CD4-positive, CD25-positive, alpha-beta regulatory T cell (primary cell): ENCODE measurements around the gene RAI14. TPM values are rescaled to one million over a fixed set of nuclear protein-coding genes. Genes with fewer than 3 reads are reported as not detected.

Experiments used
- ATAC-seq, 2 donors: fragments of 150-1000 bp; cut with Tn5 transposase; one replicate each; pipeline ENCODE4 v1.10.0; 2021; ENCODE audit warnings: low read depth in 2 of 2, moderate number of reproducible peaks in 2 of 2, moderate library complexity in 1 of 2
- DNase-seq, 3 donors: peaks; one replicate each; pipeline versions ENCODE4 v3.0.0 to v3.0.0-alpha.2; 2012 to 2022; ENCODE audit warnings: mixed read lengths in 1 of 3
- H3K27ac ChIP-seq: one replicate; pipeline ENCODE4 v1.7.0; 2013; ENCODE audit warnings: mild to moderate bottlenecking, low read length; ENCODE audit not compliant: insufficient read depth, poor library complexity, severe bottlenecking
- H3K27me3 ChIP-seq: one replicate; pipeline ENCODE4 v1.7.0; 2013; ENCODE audit warnings: low read length; ENCODE audit not compliant: control insufficient read depth, insufficient read depth
- H3K36me3 ChIP-seq: one replicate; pipeline ENCODE4 v1.7.0; 2013; ENCODE audit warnings: mild to moderate bottlenecking, low read length, moderate library complexity; ENCODE audit not compliant: control insufficient read depth, insufficient read depth
- H3K4me1 ChIP-seq: 2 replicates; pipeline ENCODE4 v1.7.0; 2013; ENCODE audit warnings: mild to moderate bottlenecking, low read length; ENCODE audit not compliant: insufficient read depth, control insufficient read depth, poor library complexity, severe bottlenecking
- H3K4me3 ChIP-seq: one replicate; pipeline ENCODE4 v1.7.0; 2013; ENCODE audit warnings: low read depth, mild to moderate bottlenecking, low read length, moderate library complexity
- H3K9me3 ChIP-seq, 2 experiments: 1 replicate in 1 of 2; 2 replicates in 1 of 2; pipeline ENCODE4 v1.7.0; 2013; ENCODE audit warnings: low read length in 2 of 2, mild to moderate bottlenecking in 1 of 2, moderate library complexity in 1 of 2; ENCODE audit not compliant: control insufficient read depth in 2 of 2
- H3K27ac Mint-ChIP-seq, 3 donors: one replicate each; pipeline ENCODE4 v1.8.0; 2020 to 2022; ENCODE audit warnings: mild to moderate bottlenecking in 3 of 3, mixed read lengths in 3 of 3, moderate library complexity in 2 of 3
- H3K27me3 Mint-ChIP-seq: one replicate; pipeline ENCODE4 v1.8.0; 2022; ENCODE audit warnings: mild to moderate bottlenecking, mixed read lengths
- H3K36me3 Mint-ChIP-seq: one replicate; pipeline ENCODE4 v1.8.0; 2020; ENCODE audit warnings: mixed read lengths
- H3K4me1 Mint-ChIP-seq, 4 donors: one replicate each; pipeline ENCODE4 v1.8.0; 2020 to 2022; ENCODE audit warnings: mixed read lengths in 4 of 4, mild to moderate bottlenecking in 1 of 4
- H3K4me3 Mint-ChIP-seq, 4 donors: one replicate each; pipeline ENCODE4 v1.8.0; 2020 to 2022; ENCODE audit warnings: mild to moderate bottlenecking in 4 of 4, mixed read lengths in 4 of 4, moderate library complexity in 3 of 4
- H3K9me3 Mint-ChIP-seq, 7 donors: one replicate each; pipeline ENCODE4 v1.8.0; 2020 to 2022; ENCODE audit warnings: mixed read lengths in 7 of 7, mild to moderate bottlenecking in 3 of 7, moderate library complexity in 2 of 7
- polyA plus RNA-seq, 4 donors: library from polyadenylated mRNA; unstranded; fragments of 300-500 nt; fragmentation: Illumina TruSeq; gene quantifications; one replicate each; pipeline ENCODE4 v1.2.3, GENCODE V29; 2021
- total RNA-seq: library from RNA; stranded (reverse); gene quantifications from one replicate; pipeline ENCODE4 v1.2.3, GENCODE V29; 2022

The RAI14 gene
- total and polyA plus RNA-seq, 5 donors from 2014 or later = 0.12 TPM; not detected in 4

GRCh38 chr5:34858790-34859189 lies 202.7 kb downstream of the RAI14 start:
- Histone ChIP-seq H3K27ac (no peak overlapping the region), H3K4me3 (no peak overlapping the region), H3K4me1 (no peaks in the 10 kb centered on the region), H3K9me3 (no peaks in the 10 kb centered on the region), H3K36me3 (no peaks in the 10 kb centered on the region), H3K27me3 (no peaks in the 10 kb centered on the region)
- peaks cover 16% of the 10 kb centered on the region for H3K27me3 Mint-ChIP-seq
- no peak for DNase-seq
- no peaks in the 10 kb centered on the region for H3K4me1 Mint-ChIP-seq
- ATAC-seq = no peak
- peaks cover 0 to 1% (median 0%) of the 10 kb centered on the region in 7 donors for H3K9me3 Mint-ChIP-seq
- H3K27ac Mint-ChIP-seq = no peak overlapping the region
- no peak overlapping the region for H3K4me3 Mint-ChIP-seq
- no peaks in the 10 kb centered on the region for H3K36me3 Mint-ChIP-seq

- Histone ChIP-seq H3K27ac (no peak overlapping the region), H3K9me3 (no peaks in the 10 kb centered on the region), H3K4me3 (no peak overlapping the region), H3K27me3 (no peaks in the 10 kb centered on the region), H3K4me1 (no peaks in the 10 kb centered on the region), H3K36me3 (no peaks in the 10 kb centered on the region)
- Mint-ChIP-seq H3K4me3 (no peak overlapping the region), H3K27me3 (peaks cover 21% of the 10 kb centered on the region), H3K27ac (no peak overlapping the region), H3K9me3 (peaks cover 0 to 1% (median 0%) of the 10 kb centered on the region in 7 donors), H3K36me3 (no peaks in the 10 kb centered on the region), H3K4me1 (no peaks in the 10 kb centered on the region)
- no peak for DNase-seq
- ATAC-seq = no peak
Observed at GRCh38 chr5:34859253-34859652, 203.1 kb downstream of the RAI14 start.

- H3K4me3 ChIP-seq = no peak overlapping the region
- Mint-ChIP-seq H3K36me3 (no peaks in the 10 kb centered on the region), H3K4me3 (no peak overlapping the region), H3K4me1 (no peaks in the 10 kb centered on the region), H3K27me3 (peaks cover 18% of the 10 kb centered on the region), H3K9me3 (peaks cover 0 to 1% (median 0%) of the 10 kb centered on the region in 7 donors), H3K27ac (no peak overlapping the region)
- ATAC-seq (no peak), DNase-seq (no peak)
- no peak overlapping the region for H3K27ac ChIP-seq
- no peaks in the 10 kb centered on the region for H3K9me3 ChIP-seq
- no peaks in the 10 kb centered on the region for H3K4me1 ChIP-seq
- no peaks in the 10 kb centered on the region for H3K36me3 ChIP-seq
- no peaks in the 10 kb centered on the region for H3K27me3 ChIP-seq
Observed at GRCh38 chr5:34863946-34864345, 207.8 kb downstream of the RAI14 start.

- H3K4me3 Mint-ChIP-seq = no peak overlapping the region
- H3K9me3 Mint-ChIP-seq = no peaks in the 10 kb centered on the region
- no peaks in the 10 kb centered on the region for H3K36me3 Mint-ChIP-seq
- peaks cover 26% of the 10 kb centered on the region for H3K27me3 Mint-ChIP-seq
- Histone ChIP-seq H3K4me3 (no peak overlapping the region), H3K27me3 (no peaks in the 10 kb centered on the region), H3K9me3 (no peaks in the 10 kb centered on the region), H3K36me3 (no peaks in the 10 kb centered on the region), H3K4me1 (no peaks in the 10 kb centered on the region), H3K27ac (no peak overlapping the region)
- no peak overlapping the region for H3K27ac Mint-ChIP-seq
- ATAC-seq (no peak), DNase-seq (no peak)
- H3K4me1 Mint-ChIP-seq = no peaks in the 10 kb centered on the region
Observed at GRCh38 chr5:34865091-34865490, 209.0 kb downstream of the RAI14 start.

GRCh38 chr5:34866989-34867471 lies 210.9 kb downstream of the RAI14 start:
- Mint-ChIP-seq H3K27ac (no peak overlapping the region), H3K27me3 (peaks cover 36% of the 10 kb centered on the region), H3K4me3 (no peak overlapping the region), H3K4me1 (no peaks in the 10 kb centered on the region), H3K9me3 (no peaks in the 10 kb centered on the region), H3K36me3 (no peaks in the 10 kb centered on the region)
- no peaks in the 10 kb centered on the region for H3K9me3 ChIP-seq
- H3K27me3 ChIP-seq = no peaks in the 10 kb centered on the region
- no peak overlapping the region for H3K27ac ChIP-seq
- H3K36me3 ChIP-seq = no peaks in the 10 kb centered on the region
- ATAC-seq (no peak), DNase-seq (no peak)
- no peak overlapping the region for H3K4me3 ChIP-seq
- H3K4me1 ChIP-seq = no peaks in the 10 kb centered on the region

GRCh38 chr5:34867660-34868059 lies 211.5 kb downstream of the RAI14 start:
- Mint-ChIP-seq H3K27me3 (peaks cover 31% of the 10 kb centered on the region), H3K4me3 (no peak overlapping the region), H3K36me3 (no peaks in the 10 kb centered on the region), H3K9me3 (no peaks in the 10 kb centered on the region), H3K4me1 (no peaks in the 10 kb centered on the region), H3K27ac (no peak overlapping the region)
- no peaks in the 10 kb centered on the region for H3K9me3 ChIP-seq
- H3K36me3 ChIP-seq = no peaks in the 10 kb centered on the region
- DNase-seq (no peak), ATAC-seq (no peak)
- no peak overlapping the region for H3K27ac ChIP-seq
- no peaks in the 10 kb centered on the region for H3K4me1 ChIP-seq
- no peaks in the 10 kb centered on the region for H3K27me3 ChIP-seq
- no peak overlapping the region for H3K4me3 ChIP-seq

GRCh38 chr5:34868791-34869190 lies 212.7 kb downstream of the RAI14 start:
- Mint-ChIP-seq H3K4me1 (no peaks in the 10 kb centered on the region), H3K27ac (no peak overlapping the region), H3K27me3 (peaks cover 29% of the 10 kb centered on the region), H3K36me3 (no peaks in the 10 kb centered on the region), H3K9me3 (no peaks in the 10 kb centered on the region), H3K4me3 (no peak overlapping the region)
- Histone ChIP-seq H3K9me3 (no peaks in the 10 kb centered on the region), H3K36me3 (no peaks in the 10 kb centered on the region), H3K27me3 (no peaks in the 10 kb centered on the region), H3K4me3 (no peak overlapping the region), H3K4me1 (no peaks in the 10 kb centered on the region), H3K27ac (no peak overlapping the region)
- ATAC-seq = no peak
- DNase-seq = no peak

GRCh38 chr5:34869256-34869655 lies 213.1 kb downstream of the RAI14 start:
- no peak overlapping the region for H3K27ac ChIP-seq
- Mint-ChIP-seq H3K4me3 (no peak overlapping the region), H3K4me1 (no peaks in the 10 kb centered on the region), H3K9me3 (peaks cover 0 to 2% (median 0%) of the 10 kb centered on the region in 7 donors), H3K36me3 (no peaks in the 10 kb centered on the region), H3K27me3 (peaks cover 25% of the 10 kb centered on the region), H3K27ac (no peak overlapping the region)
- H3K27me3 ChIP-seq = no peaks in the 10 kb centered on the region
- ATAC-seq (no peak), DNase-seq (no peak)
- no peaks in the 10 kb centered on the region for H3K36me3 ChIP-seq
- no peaks in the 10 kb centered on the region for H3K4me1 ChIP-seq
- H3K9me3 ChIP-seq = no peaks in the 10 kb centered on the region
- no peak overlapping the region for H3K4me3 ChIP-seq
